Measurements from ENCODE around the gene CXCL8.
"Not testable (repeated sequence)": the region's sequence is repeated elsewhere in the genome, so short reads cannot be mapped to it uniquely, and the experiment has no call there.

CXCL8 gene

GRCh38 chr4:73772363-73772762, 32.0 kb downstream of the CXCL8 start:
- H3K4me3 ChIP-seq (ENCODE audit: low read depth in 1 of 2, low read length in 2 of 2): no peak overlapping the region
- no peak overlapping the region for H3K9ac ChIP-seq (ENCODE audit: low read length)
- H3K27me3 ChIP-seq (ENCODE audit: control insufficient read depth in 1 of 2, insufficient read depth in 2 of 2, low read length in 2 of 2): no peaks in the 10 kb centered on the region
- H3K4me1 ChIP-seq (ENCODE audit: insufficient read depth, low read length): peaks cover 5% of the 10 kb centered on the region
- no peaks in the 10 kb centered on the region for H3K9me3 ChIP-seq (ENCODE audit: low read length)
- no peak overlapping the region for H3K27ac ChIP-seq (ENCODE audit: low read depth, low read length)
- no peaks in the 10 kb centered on the region for H3K36me3 ChIP-seq (ENCODE audit: insufficient read depth, low read length)

GRCh38 chr4:73774406-73774805, 34.0 kb downstream of the CXCL8 start:
- not testable (repeated sequence) for H3K27ac ChIP-seq (ENCODE audit: low read depth, low read length)

GRCh38 chr4:73776321-73776729, 36.0 kb downstream of the CXCL8 start:
- Histone ChIP-seq H3K4me1 (ENCODE audit: insufficient read depth, low read length) (peaks cover 5% of the 10 kb centered on the region), H3K27me3 (ENCODE audit: control insufficient read depth in 1 of 2, insufficient read depth in 2 of 2, low read length in 2 of 2) (no peaks in the 10 kb centered on the region), H3K27ac (ENCODE audit: low read depth, low read length) (no peak overlapping the region), H3K9ac (ENCODE audit: low read length) (no peak overlapping the region), H3K9me3 (ENCODE audit: low read length) (no peaks in the 10 kb centered on the region), H3K36me3 (ENCODE audit: insufficient read depth, low read length) (no peaks in the 10 kb centered on the region), H3K4me3 (ENCODE audit: low read depth in 1 of 2, low read length in 2 of 2) (no peak overlapping the region)

More at GRCh38 chr4:73774406-73774805, 34.0 kb downstream of the CXCL8 start:
- H3K4me3 ChIP-seq (ENCODE audit: low read depth in 1 of 2, low read length in 2 of 2); H3K36me3 ChIP-seq (ENCODE audit: insufficient read depth, low read length); H3K9ac ChIP-seq (ENCODE audit: low read length); H3K27me3 ChIP-seq (ENCODE audit: control insufficient read depth in 1 of 2, insufficient read depth in 2 of 2, low read length in 2 of 2); H3K9me3 ChIP-seq (ENCODE audit: low read length); H3K4me1 ChIP-seq (ENCODE audit: insufficient read depth, low read length): not testable (repeated sequence)

DNA sequence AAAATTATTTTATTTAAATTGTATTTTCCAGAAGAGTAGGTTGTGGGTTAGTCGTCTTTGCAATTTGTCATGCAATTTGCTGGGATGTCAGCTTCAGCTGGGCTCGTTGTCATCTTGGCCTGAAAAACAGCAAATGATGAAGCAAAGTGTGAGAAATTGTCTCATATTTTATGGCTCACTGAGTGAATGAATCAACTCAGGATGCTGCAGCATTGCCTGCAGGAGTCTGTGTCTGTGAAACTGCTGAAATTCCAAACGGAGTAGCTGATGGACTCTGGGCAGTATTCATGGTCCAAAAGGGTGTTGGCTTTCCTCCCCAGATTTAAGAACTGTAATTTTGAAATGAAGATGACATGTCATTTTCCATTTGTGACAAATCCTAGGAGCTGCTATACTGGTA, 37.2 kb downstream of the CXCL8 start:
- Histone ChIP-seq H3K27ac (ENCODE audit: low read depth, low read length) (no peak overlapping the region), H3K9me3 (ENCODE audit: low read length) (no peaks in the 10 kb centered on the region), H3K4me3 (ENCODE audit: low read depth in 1 of 2, low read length in 2 of 2) (no peak overlapping the region), H3K4me1 (ENCODE audit: insufficient read depth, low read length) (peaks cover 5% of the 10 kb centered on the region), H3K36me3 (ENCODE audit: insufficient read depth, low read length) (no peaks in the 10 kb centered on the region), H3K27me3 (ENCODE audit: control insufficient read depth in 1 of 2, insufficient read depth in 2 of 2, low read length in 2 of 2) (no peaks in the 10 kb centered on the region), H3K9ac (ENCODE audit: low read length) (no peak overlapping the region)

DNA sequence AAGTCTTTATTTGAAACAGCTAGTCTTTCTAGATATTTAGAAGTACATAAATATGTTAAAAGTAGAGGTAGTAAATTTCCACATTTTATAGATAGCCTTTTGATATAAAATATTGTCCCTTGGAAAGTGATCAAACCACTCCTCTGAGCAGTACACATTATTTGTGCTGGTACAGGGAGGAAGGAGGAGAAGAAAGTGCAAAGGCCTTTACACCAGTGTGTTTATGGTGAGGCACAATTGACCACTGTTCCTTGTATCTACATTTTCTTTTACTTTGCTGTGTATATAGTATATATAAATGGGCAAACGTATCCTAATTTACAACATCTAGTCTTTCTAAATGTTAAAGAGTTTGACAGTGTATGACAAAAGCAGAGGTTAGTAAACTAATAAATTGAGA, 39.9 kb downstream of the CXCL8 start:
- no peaks in the 10 kb centered on the region for H3K36me3 ChIP-seq (ENCODE audit: insufficient read depth, low read length)
- no peaks in the 10 kb centered on the region for H3K27me3 ChIP-seq (ENCODE audit: control insufficient read depth in 1 of 2, insufficient read depth in 2 of 2, low read length in 2 of 2)
- no peak overlapping the region for H3K27ac ChIP-seq (ENCODE audit: low read depth, low read length)
- no peak overlapping the region for H3K4me3 ChIP-seq (ENCODE audit: low read depth in 1 of 2, low read length in 2 of 2)
- H3K9ac ChIP-seq (ENCODE audit: low read length): no peak overlapping the region
- no peaks in the 10 kb centered on the region for H3K9me3 ChIP-seq (ENCODE audit: low read length)
- peaks cover 5% of the 10 kb centered on the region for H3K4me1 ChIP-seq (ENCODE audit: insufficient read depth, low read length)

DNA sequence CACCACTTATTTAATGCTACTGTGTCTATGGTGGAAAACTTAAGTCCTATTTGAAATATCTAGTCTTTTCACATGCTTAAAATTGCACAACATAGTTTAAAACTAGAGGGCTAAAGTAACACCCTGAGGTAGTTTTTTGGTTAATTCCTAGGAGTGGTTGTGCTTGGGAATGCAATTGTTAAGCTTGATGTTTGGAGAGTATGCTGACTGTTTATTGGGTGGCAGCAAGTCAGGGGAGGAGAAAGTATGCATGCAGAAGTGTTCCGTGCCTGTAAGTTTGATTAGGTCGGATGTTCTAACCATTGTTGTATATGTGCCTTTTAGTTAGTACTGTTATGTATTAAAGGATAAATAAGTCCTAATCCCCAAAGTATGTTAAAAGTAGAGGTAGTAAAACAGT, 40.5 kb downstream of the CXCL8 start:
- no peak overlapping the region for H3K9ac ChIP-seq (ENCODE audit: low read length)
- no peaks in the 10 kb centered on the region for H3K27me3 ChIP-seq (ENCODE audit: control insufficient read depth in 1 of 2, insufficient read depth in 2 of 2, low read length in 2 of 2)
- no peaks in the 10 kb centered on the region for H3K9me3 ChIP-seq (ENCODE audit: low read length)
- H3K27ac ChIP-seq (ENCODE audit: low read depth, low read length): no peak overlapping the region
- no peak overlapping the region for H3K4me3 ChIP-seq (ENCODE audit: low read depth in 1 of 2, low read length in 2 of 2)
- peaks cover 5% of the 10 kb centered on the region for H3K4me1 ChIP-seq (ENCODE audit: insufficient read depth, low read length)
- H3K36me3 ChIP-seq (ENCODE audit: insufficient read depth, low read length): no peaks in the 10 kb centered on the region

DNA sequence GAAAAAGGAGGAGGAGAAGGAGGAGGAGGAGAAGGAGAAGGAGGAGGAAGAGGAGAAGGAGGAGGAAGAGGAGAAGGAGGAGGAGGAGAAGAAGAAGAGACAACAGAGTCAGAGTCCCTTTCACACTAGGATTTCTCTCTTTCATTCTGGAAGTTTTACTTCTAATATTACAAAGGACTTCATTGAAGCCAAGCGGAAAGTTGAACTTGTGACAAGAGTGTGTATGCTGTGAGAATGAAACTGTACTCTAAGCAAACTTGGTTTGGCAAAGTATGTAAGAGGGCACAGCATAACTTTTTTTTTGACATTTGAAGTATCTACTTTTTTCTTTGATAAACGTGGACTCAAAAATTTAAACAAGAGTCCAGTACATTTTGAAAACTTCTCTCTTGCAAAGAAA, 48.0 kb downstream of the CXCL8 start:
- Histone ChIP-seq H3K27me3 (ENCODE audit: control insufficient read depth in 1 of 2, insufficient read depth in 2 of 2, low read length in 2 of 2) (no peaks in the 10 kb centered on the region), H3K9ac (ENCODE audit: low read length) (no peak overlapping the region), H3K9me3 (ENCODE audit: low read length) (no peaks in the 10 kb centered on the region), H3K4me3 (ENCODE audit: low read depth in 1 of 2, low read length in 2 of 2) (no peak overlapping the region), H3K27ac (ENCODE audit: low read depth, low read length) (no peak overlapping the region), H3K36me3 (ENCODE audit: insufficient read depth, low read length) (no peaks in the 10 kb centered on the region), H3K4me1 (ENCODE audit: insufficient read depth, low read length) (no peaks in the 10 kb centered on the region)

All from muscle layer of colon (tissue), 2 donors.